Putamen (tissue), 1 donor: ENCODE data around the gene BLOC1S4.
"Not testable (repeated sequence)": the region's sequence is repeated elsewhere in the genome, so short reads cannot be mapped to it uniquely, and the experiment has no call there.

Experiments used
- DNase-seq: peaks from one replicate; pipeline ENCODE4 v3.0.0-alpha.2; 2016; ENCODE audit warnings: low spot score

Gene BLOC1S4

GRCh38 chr4:6740347-6740746 lies 24.4 kb downstream of the BLOC1S4 start:
- no peak for DNase-seq

- no peak for DNase-seq
Observed at GRCh38 chr4:6742507-6742906, 26.5 kb downstream of the BLOC1S4 start.

- DNase-seq: no peak
Observed at GRCh38 chr4:6742989-6743388, 27.0 kb downstream of the BLOC1S4 start.

- no peak for DNase-seq
Observed at GRCh38 chr4:6746721-6747293, 30.8 kb downstream of the BLOC1S4 start.

GRCh38 chr4:6747294-6748051 lies 31.5 kb downstream of the BLOC1S4 start:
- no peak for DNase-seq

GRCh38 chr4:6748286-6748685 lies 32.3 kb downstream of the BLOC1S4 start:
- no peak for DNase-seq

GRCh38 chr4:6749340-6750171 lies 33.6 kb downstream of the BLOC1S4 start:
- no peak for DNase-seq

- DNase-seq: no peak
Observed at GRCh38 chr4:6750286-6751221, 34.6 kb downstream of the BLOC1S4 start.

- DNase-seq: no peak
Observed at GRCh38 chr4:6751611-6752485, 35.9 kb downstream of the BLOC1S4 start.

GRCh38 chr4:6752486-6752829 lies 36.5 kb downstream of the BLOC1S4 start:
- DNase-seq: no peak

- no peak for DNase-seq
Observed at GRCh38 chr4:6753103-6753560, 37.2 kb downstream of the BLOC1S4 start.

- no peak for DNase-seq
Observed at GRCh38 chr4:6753891-6754290, 37.9 kb downstream of the BLOC1S4 start.

GRCh38 chr4:6754481-6755087 lies 38.6 kb downstream of the BLOC1S4 start:
- DNase-seq: no peak

- no peak for DNase-seq
Observed at GRCh38 chr4:6755088-6755753, 39.2 kb downstream of the BLOC1S4 start.

- DNase-seq: not testable (repeated sequence)
Observed at GRCh38 chr4:6756345-6756744, 40.4 kb downstream of the BLOC1S4 start.

- no peak for DNase-seq
Observed at GRCh38 chr4:6758728-6759127, 42.8 kb downstream of the BLOC1S4 start.

GRCh38 chr4:6760865-6761264 lies 44.9 kb downstream of the BLOC1S4 start:
- no peak for DNase-seq

GRCh38 chr4:6761649-6762615 lies 46.0 kb downstream of the BLOC1S4 start:
- no peak for DNase-seq
